Stimulated activated CD4-positive, alpha-beta T cell treated with anti-CD3 and anti-CD28 coated beads, Interleukin-2, amount 100 ng/mL, for 4 hours (primary cell): ENCODE measurements around the gene FZR1.
"Not testable (repeated sequence)": the region's sequence is repeated elsewhere in the genome, so short reads cannot be mapped to it uniquely, and the experiment has no call there.

Source experiments
- DNase-seq: peaks from one replicate; pipeline ENCODE4 v3.0.0-alpha.2; 2020; ENCODE audit warnings: low read depth

Gene FZR1

DNA sequence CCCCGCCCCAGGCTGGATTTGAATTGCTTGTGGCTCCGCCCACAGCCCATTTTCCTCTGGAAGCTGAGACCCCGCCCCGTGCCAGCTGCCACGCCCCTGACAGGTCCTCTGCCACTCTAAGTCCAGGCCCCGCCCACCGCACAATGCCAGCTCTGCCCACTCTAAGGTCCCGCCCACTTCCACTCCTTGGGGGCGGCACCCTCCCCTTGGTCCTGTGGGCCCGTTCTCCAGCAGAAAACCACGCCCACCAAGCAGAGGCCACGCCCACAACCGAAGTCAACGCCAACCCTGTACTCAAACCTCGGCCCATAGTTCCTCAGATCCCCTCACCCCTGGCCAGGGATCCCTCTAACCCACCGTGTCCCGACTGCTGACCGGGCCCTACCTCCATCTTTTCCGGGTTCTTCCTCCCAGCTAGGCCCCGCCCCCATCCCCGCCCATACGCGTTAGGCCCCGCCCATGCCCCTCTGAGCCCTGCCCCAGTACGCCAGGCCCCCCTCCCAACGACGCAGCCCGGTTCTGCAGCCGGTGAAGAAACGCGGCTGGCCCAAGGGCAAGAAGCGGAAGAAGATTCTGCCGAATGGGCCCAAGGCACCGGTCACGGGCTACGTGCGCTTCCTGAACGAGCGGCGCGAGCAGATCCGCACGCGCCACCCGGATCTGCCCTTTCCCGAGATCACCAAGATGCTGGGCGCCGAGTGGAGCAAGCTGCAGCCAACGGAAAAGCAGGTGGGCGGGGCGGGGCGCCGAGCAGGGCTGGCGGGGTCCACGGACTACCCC, 67.9 kb downstream of the FZR1 start:
- peak; percentile 66 for DNase-seq

DNA sequence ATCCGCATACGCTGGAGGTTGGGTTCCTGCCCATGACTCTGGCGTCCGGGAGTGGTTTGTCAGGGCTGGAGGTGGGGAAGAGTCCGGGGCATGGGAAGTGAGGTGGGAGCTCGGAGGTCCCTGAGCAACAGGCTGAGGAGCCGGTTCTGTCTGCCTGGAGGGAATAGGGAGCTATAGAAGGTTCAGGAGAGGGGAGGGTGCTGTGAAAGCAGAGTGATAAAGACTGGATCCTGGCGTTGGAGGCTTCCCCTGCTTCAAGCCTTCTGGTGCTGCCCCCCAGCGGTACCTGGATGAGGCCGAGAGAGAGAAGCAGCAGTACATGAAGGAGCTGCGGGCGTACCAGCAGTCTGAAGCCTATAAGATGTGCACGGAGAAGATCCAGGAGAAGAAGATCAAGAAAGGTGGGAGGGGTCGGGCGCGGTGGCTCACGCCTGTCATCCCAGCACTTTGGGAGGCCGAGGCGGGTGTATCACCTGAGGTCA, 69.2 kb downstream of the FZR1 start:
- no peak for DNase-seq

DNA sequence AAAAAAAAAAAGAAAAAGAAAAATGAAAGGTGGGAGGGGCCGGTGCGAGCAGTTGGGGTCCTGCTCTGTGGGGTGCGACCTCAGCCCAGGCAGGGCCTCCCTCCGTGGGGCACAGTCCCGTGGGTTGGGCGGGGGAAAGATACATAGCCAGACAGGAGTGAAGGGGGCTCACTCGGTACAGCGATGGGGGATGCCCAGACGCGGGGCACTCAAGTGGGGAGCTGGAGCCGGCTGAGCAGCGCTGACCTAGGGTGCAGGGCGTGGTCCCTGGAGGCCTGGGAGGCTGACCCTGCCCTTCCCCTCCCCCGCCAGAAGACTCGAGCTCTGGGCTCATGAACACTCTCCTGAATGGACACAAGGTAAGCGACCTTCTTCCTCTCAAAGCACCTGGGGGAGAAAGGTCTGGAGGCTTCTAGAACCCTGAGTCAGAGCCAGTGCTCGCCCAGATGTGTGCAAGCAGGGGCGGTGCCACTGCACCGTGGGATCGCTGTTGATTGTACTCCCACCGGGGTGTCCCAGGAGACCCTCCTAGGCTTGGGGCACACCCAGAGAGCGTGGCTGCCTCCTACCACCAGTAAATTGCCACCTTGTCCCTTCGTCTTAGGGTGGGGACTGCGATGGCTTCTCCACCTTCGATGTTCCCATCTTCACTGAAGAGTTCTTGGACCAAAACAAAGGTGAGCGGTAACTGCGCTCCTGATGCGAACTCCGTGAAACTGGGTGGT, 70.0 kb downstream of the FZR1 start:
- no peak for DNase-seq

DNA sequence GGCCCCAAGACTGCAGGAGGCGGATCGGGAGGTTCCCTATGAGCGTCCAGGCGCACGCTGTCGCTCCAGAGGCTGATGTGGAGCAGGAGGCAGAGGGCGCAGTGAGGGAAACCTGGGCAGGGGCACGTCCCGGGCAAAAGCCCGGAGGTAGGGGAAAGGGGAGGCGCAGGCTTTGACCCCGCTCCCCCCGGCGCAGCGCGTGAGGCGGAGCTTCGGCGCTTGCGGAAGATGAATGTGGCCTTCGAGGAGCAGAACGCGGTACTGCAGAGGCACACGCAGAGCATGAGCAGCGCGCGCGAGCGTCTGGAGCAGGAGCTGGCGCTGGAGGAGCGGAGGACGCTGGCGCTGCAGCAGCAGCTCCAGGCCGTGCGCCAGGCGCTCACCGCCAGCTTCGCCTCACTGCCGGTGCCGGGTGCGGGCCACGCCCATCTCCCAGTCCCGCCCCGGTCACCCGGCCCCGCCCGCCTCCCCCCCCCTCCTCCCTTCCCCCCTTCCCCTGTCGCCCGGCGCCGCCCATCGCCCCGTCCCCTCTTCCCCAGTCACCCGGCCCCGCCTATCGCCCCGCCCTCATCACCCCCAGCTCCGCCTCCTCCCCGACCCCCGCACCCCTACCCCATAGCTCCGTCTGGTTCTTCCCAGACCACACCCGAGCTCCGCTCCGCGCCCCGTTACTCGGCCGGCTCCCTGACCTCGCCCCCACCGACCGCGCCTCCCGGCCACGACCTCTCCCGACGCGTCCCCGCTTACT, 70.8 kb downstream of the FZR1 start:
- DNase-seq = no peak

DNA sequence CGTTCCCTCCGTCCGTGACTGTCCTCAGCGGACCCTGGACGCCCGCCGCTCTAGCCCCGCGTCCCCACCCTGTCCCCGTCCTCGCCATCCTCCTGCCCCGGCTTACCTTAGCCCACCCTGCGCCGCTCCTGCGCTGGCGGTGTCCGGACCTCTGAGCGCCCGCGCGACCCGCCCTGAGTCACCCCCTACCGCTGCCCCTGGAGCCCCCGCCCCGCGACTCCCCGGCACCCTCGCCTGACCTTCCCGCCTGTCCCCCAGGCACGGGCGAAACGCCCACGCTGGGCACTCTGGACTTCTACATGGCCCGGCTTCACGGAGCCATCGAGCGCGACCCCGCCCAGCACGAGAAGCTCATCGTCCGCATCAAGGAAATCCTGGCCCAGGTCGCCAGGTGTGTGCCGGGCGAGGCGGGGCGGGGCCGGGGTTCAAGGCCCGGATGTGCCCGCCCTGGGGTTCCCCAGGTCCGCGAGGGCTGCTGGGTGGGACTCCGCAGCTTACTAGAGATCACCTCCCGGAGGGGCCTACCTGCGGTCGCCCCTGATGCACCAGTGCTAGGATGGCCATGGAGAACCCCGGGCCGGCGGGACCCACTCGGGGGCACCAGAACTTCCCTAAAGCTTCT, 71.7 kb downstream of the FZR1 start:
- no peak for DNase-seq

DNA sequence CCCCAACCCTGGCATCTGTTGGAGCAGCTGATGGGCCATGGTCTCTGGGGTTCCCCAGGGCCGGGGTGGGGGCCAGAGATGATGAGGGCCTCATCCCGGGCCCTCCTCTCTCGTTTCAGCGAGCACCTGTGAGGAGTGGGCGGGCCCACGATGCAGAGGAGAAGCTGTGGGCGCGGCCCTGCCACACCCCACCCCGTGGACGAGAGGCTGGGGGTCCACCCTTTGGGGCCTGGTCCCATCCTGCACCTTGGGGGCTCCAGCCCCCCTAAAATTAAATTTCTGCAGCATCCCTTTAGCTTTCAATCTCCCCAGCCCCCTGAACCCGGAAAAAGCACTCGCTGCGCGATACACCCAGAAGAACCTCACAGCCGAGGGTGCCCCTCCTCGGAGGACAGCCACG, 72.3 kb downstream of the FZR1 start:
- no peak for DNase-seq

DNA sequence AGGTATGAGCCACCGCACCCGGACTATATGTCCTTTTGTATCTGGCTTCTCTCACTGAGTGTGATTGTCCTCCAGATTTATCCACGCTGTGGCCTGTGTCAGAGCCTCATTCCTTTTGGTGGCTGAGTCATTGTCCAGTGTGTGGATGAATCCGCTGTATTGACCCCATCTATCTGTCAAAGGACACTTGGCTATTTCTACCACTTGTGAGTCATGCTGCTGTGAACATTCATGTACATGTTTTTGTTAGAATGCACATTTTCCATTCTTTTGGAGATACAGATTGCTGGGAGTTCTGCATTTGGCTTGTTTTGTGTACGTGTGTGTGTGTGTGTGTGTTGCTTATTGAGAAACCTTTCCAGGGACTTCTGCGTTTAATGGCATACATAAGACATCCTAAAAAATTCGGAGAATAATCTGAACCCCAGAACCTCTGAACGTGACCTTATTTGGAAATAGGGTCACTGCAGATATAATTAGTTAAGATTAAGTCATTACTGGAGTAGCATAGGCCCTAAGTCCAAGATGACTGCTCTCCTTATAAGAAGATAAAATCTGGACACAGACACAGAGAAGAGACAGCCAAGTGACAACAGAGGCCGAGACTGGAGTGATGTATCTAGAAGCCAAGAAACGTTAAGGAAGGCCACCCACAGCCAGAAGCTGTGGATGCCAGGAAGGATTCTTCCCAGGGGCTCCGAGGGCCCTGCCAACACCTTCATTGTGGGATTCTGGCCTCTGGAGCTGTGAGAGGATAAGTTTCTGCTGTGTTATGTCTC, 74.2 kb downstream of the FZR1 start:
- no peak for DNase-seq

DNA sequence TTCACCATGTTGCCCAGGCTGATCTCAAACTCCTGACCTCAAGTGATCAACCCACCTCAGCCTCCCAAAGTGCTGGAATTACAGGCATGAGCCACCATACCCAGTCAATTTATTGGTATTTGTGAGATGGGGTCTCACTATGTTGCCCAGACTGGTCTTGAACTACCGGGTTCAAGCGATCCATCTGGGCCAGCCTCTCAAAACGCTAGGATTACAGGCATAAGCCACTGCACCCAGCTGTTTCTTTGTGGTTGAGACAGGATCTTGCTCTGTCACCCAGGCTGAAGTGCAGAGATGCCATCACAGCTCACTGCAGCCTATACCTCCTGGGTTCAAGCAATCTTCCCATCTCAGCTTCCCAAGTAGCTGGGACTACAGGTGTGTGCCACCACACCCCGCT, 75.7 kb downstream of the FZR1 start:
- DNase-seq = not testable (repeated sequence)

DNA sequence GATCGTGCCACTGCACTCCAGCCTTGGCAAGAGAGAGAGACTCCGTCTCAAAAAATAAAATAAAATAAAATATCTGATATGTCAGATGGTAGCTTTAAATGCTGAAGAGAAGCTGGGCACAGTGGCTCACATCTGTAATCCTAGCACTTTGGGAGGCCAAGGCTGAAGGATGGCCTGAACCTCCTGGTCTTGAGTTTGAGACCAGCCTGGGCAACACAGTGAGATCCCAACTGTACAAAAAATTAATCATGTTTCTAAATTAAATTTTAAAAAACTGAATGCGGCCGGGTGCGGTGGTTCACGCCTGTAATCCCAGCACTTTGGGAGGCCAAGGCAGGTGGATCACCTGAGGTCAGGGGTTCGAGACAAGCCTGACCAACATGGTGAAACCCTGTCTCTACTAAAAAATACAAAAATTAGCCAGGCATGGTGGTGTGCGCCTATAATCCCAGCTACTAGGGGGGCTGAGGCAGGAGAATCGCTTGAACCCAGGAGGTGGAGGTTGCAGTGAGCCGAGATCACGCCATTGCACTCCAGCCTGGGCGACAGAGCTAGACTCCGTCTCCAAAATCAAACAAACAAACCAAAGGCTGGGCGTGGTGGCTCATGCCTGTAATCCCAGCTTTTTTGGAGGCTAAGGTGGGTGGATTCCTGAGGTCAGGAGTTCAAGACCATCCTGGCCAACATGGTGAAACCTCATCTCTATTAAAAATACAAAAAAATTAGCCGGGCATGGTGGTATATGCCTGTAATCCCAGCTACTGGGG, 78.1 kb downstream of the FZR1 start:
- not testable (repeated sequence) for DNase-seq

DNA sequence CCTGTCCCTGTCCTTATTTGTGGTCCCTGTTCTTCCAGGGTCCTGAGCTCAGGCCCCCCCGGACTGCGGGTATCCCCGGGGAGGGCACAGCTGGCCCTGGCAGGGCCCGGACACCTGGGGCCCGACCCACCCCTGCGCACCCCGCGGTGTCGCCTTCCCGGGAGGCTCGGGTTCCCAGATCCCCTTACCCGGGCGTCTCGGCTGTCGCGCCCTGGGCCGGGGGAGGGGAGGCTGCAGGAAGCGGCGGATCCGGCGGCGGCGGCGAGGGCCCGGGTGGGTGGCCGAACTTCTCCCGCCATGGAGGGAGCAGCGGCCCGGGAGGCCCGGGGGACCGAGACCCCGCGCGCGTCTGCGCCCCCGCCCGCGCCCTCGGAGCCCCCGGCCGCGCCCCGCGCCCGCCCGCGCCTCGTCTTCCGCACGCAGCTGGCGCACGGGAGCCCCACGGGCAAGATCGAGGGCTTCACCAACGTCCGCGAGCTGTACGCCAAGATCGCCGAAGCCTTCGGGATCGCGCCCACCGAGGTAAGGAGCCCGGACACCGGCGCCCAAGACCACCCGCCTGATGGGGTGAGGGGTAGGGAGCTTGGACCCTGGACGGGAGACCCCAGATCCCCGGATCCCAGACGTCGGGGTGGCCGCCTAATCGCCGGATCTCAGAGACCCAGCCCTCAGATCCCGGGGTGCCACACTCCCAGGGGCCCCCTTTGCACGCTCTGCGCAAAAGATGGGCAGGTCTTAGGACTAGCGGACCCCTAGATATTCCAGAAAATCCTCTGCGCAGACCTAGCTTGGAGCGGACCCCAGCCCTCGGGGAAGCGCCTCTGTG, 79.4 kb downstream of the FZR1 start, which contains the start of gene GIPC3:
GIPC3 (plus strand) TSS at position 178 of the 826 bp plus-strand sequence; CDS start at position 298, 120 bp downstream.
- no peak for DNase-seq

DNA sequence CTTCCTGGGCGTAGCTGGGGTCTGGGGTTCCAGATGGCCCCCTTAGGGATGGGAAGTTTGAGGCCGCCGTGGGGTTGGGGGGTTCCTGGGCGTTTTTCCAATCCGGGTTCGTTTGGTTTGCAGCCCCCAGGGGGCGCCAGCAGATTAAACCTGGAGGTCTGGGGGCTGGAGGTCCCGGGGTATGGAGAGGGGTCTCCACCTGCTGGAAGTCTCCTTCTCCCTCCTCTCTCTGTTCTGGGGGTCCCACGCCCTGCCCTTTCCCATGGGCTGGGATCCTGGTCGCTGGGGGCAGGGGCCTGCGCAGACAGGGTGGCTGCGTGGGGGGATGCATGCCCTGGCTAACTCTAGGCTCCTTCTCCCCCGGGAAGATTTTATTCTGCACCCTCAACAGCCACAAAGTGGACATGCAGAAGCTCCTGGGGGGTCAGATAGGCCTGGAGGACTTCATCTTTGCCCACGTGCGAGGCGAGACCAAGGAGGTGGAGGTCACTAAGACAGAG, 80.1 kb downstream of the FZR1 start:
- no peak for DNase-seq

DNA sequence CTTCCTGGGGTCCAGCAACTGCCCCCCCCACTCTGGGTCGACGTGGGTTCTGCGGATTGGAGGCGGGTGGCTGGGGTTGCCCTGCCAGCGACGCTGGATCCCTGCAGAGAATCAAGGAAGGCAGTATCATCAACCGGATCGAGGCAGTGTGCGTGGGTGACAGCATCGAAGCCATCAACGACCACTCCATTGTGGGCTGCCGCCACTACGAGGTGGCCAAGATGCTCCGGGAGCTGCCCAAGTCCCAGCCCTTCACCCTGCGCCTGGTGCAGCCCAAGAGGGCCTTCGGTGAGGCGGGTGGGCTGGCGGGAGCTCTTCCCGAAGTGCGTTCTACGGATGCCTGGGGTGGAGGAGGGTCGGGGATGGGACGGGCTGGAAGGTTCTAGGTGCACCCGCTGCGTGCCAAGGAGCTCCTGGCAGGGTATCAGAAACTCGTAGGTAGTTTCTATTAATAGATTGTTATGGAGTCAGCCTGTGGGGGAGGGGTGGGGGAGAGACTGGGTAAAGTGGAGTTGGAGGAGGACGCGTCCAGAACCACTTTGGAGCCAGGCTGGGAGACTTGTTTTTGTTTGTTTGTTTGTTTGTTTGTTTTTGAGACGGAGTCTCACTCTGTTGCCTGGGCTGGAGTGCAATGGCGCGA, 80.7 kb downstream of the FZR1 start:
- no peak for DNase-seq
